ENCODE results near the gene ASF1B. TPM values are rescaled to one million over a fixed set of nuclear protein-coding genes. Genes with fewer than 3 reads are reported as not detected.

The ASF1B gene
- total and polyA plus RNA-seq, 2 donors (not counting 1 experiment from before 2014, with no cell fraction given) = 2.6 to 6.5 TPM

GRCh38 chr19:14105680-14106079, 30.7 kb downstream of the ASF1B start:
- Histone ChIP-seq H3K27me3 (ENCODE audit: control insufficient read depth, insufficient read depth, low read length) (no peaks in the 10 kb centered on the region), H3K4me1 (ENCODE audit: control insufficient read depth, extremely low read depth, insufficient read depth, low read length) (no peaks in the 10 kb centered on the region)

GRCh38 chr19:14103310-14103709, 33.1 kb downstream of the ASF1B start:
- DNase-seq (ENCODE audit: low read depth in 2 of 2) = no peak
- no peak overlapping the region for H3K27ac ChIP-seq (ENCODE audit: insufficient read depth, low read length)
- H3K79me2 ChIP-seq (ENCODE audit: control insufficient read depth, insufficient read depth, low read length) = no peaks in the 10 kb centered on the region
- TF ChIP-seq CTCF (conservative IDR thresholded peaks at IDR 0.05 in 1 of 2, IDR thresholded peaks at IDR 0.05 in 1 of 2; ENCODE audit: low read depth in 1 of 2, low read length in 2 of 2) (no peak), EZH2 (IDR thresholded peaks at IDR 0.05; ENCODE audit: low read length, missing control alignments) (no peak)
- no peaks in the 10 kb centered on the region for H3K9me3 ChIP-seq (ENCODE audit: control insufficient read depth, insufficient read depth, low read depth, low read length)
- no peak overlapping the region for H2AFZ ChIP-seq (ENCODE audit: low read length)
- no peaks in the 10 kb centered on the region for H3K4me1 ChIP-seq (ENCODE audit: control insufficient read depth, extremely low read depth, insufficient read depth, low read length)
- no peak overlapping the region for H3K9ac ChIP-seq (ENCODE audit: insufficient read depth, low read length)
- H3K4me3 ChIP-seq (replicated peaks in 1 of 4; ENCODE audit: control extremely low read depth in 1 of 4, insufficient read depth in 1 of 4, low read depth in 3 of 4, low read length in 4 of 4) = no peak overlapping the region
- peaks cover 5% of the 10 kb centered on the region for H3K36me3 ChIP-seq (ENCODE audit: control insufficient read depth, insufficient read depth, low read length)
- no peaks in the 10 kb centered on the region for H3K27me3 ChIP-seq (ENCODE audit: control insufficient read depth, insufficient read depth, low read length)
- H4K20me1 ChIP-seq (ENCODE audit: control insufficient read depth, extremely low read depth, insufficient read depth, low read length) = no peaks in the 10 kb centered on the region
- no peak overlapping the region for H3K4me2 ChIP-seq (ENCODE audit: extremely low read depth, insufficient read depth, low read length)

More at GRCh38 chr19:14105680-14106079, 30.7 kb downstream of the ASF1B start:
- no peak for DNase-seq (ENCODE audit: low read depth in 2 of 2)
- H3K36me3 ChIP-seq (ENCODE audit: control insufficient read depth, insufficient read depth, low read length) = peaks cover 4% of the 10 kb centered on the region
- H3K4me3 ChIP-seq (replicated peaks in 1 of 4; ENCODE audit: control extremely low read depth in 1 of 4, insufficient read depth in 1 of 4, low read depth in 3 of 4, low read length in 4 of 4) = no peak overlapping the region
- H3K4me2 ChIP-seq (ENCODE audit: extremely low read depth, insufficient read depth, low read length) = no peak overlapping the region
- no peak overlapping the region for H3K9ac ChIP-seq (ENCODE audit: insufficient read depth, low read length)
- no peaks in the 10 kb centered on the region for H4K20me1 ChIP-seq (ENCODE audit: control insufficient read depth, extremely low read depth, insufficient read depth, low read length)
- no peaks in the 10 kb centered on the region for H3K9me3 ChIP-seq (ENCODE audit: control insufficient read depth, insufficient read depth, low read depth, low read length)
- H3K27ac ChIP-seq (ENCODE audit: insufficient read depth, low read length) = no peak overlapping the region
- no peak overlapping the region for H2AFZ ChIP-seq (ENCODE audit: low read length)
- peaks cover under 1% of the 10 kb centered on the region for H3K79me2 ChIP-seq (ENCODE audit: control insufficient read depth, insufficient read depth, low read length)
- TF ChIP-seq CTCF (conservative IDR thresholded peaks at IDR 0.05 in 1 of 2, IDR thresholded peaks at IDR 0.05 in 1 of 2; ENCODE audit: low read depth in 1 of 2, low read length in 2 of 2) (no peak), EZH2 (IDR thresholded peaks at IDR 0.05; ENCODE audit: low read length, missing control alignments) (no peak)

- H3K4me2 ChIP-seq (ENCODE audit: extremely low read depth, insufficient read depth, low read length) = no peak overlapping the region
- H3K27ac ChIP-seq (ENCODE audit: insufficient read depth, low read length) = no peak overlapping the region
- peaks cover 8% of the 10 kb centered on the region for H3K36me3 ChIP-seq (ENCODE audit: control insufficient read depth, insufficient read depth, low read length)
- H2AFZ ChIP-seq (ENCODE audit: low read length) = no peak overlapping the region
- no peaks in the 10 kb centered on the region for H4K20me1 ChIP-seq (ENCODE audit: control insufficient read depth, extremely low read depth, insufficient read depth, low read length)
- no peaks in the 10 kb centered on the region for H3K79me2 ChIP-seq (ENCODE audit: control insufficient read depth, insufficient read depth, low read length)
- DNase-seq (ENCODE audit: low read depth in 2 of 2) = no peak
- H3K4me1 ChIP-seq (ENCODE audit: control insufficient read depth, extremely low read depth, insufficient read depth, low read length) = no peaks in the 10 kb centered on the region
- no peak overlapping the region for H3K4me3 ChIP-seq (replicated peaks in 1 of 4; ENCODE audit: control extremely low read depth in 1 of 4, insufficient read depth in 1 of 4, low read depth in 3 of 4, low read length in 4 of 4)
- TF ChIP-seq EZH2 (IDR thresholded peaks at IDR 0.05; ENCODE audit: low read length, missing control alignments) (no peak), CTCF (conservative IDR thresholded peaks at IDR 0.05 in 1 of 2, IDR thresholded peaks at IDR 0.05 in 1 of 2; ENCODE audit: low read depth in 1 of 2, low read length in 2 of 2) (no peak)
- no peaks in the 10 kb centered on the region for H3K9me3 ChIP-seq (ENCODE audit: control insufficient read depth, insufficient read depth, low read depth, low read length)
- H3K9ac ChIP-seq (ENCODE audit: insufficient read depth, low read length) = no peak overlapping the region
- H3K27me3 ChIP-seq (ENCODE audit: control insufficient read depth, insufficient read depth, low read length) = no peaks in the 10 kb centered on the region
Observed at GRCh38 chr19:14102756-14103155, 33.6 kb downstream of the ASF1B start.

Data from fibroblast of lung (primary cell).